Testis (tissue), 3 donors: ENCODE results near the gene NFIB. TPM values are rescaled to one million over a fixed set of nuclear protein-coding genes. Genes with fewer than 3 reads are reported as not detected.

Experiments used
- DNase-seq: peaks from one replicate; pipeline ENCODE4 v3.0.0-alpha.2; 2019
- H3K27ac ChIP-seq, 2 donors: fragments of 200-600 bp; sonication (generic); one replicate each; pipeline ENCODE4 v1.5.1; 2019
- H3K27me3 ChIP-seq: fragments of 200-600 bp; sonication (generic); one replicate; pipeline ENCODE4 v1.5.1; 2019
- H3K36me3 ChIP-seq: fragments of 200-600 bp; sonication (generic); one replicate; pipeline ENCODE4 v1.5.1; 2017; ENCODE audit warnings: low read depth; ENCODE audit errors: missing control alignments
- H3K4me1 ChIP-seq: fragments of 200-600 bp; sonication (generic); one replicate; pipeline ENCODE4 v1.5.1; 2019
- H3K4me3 ChIP-seq, 2 donors: fragments of 200-600 bp; sonication (generic); one replicate each; pipeline ENCODE4 v1.5.1; 2017 to 2019
- H3K9me3 ChIP-seq: fragments of 200-600 bp; sonication (generic); one replicate; pipeline ENCODE4 v1.5.1; 2017
- POLR2A ChIP-seq: fragments of 450-650 bp; IDR thresholded peaks from one replicate; pipeline ENCODE4 v1.6.1; 2017; ENCODE audit warnings: antibody characterized with exemption, mild to moderate bottlenecking, moderate library complexity
- WGBS, 2 donors: methylation state at CpG; one replicate each; pipeline ENCODE4 v1.1.5; 2018; 5-methylcytosine and 5-hydroxymethylcytosine counted together
- intact Hi-C: fragments of 100-400 bp; cut with DNase I; formaldehyde crosslinking; loops from one replicate; pipeline ENCODE4 v1.15.1; 2023; ENCODE audit warnings: low total_unique reads
- polyA plus RNA-seq: library from polyadenylated mRNA; stranded (reverse); fragments of 350-450 nt; fragmentation: Illumina TruSeq; extraction: RNeasy Lipid Tissue Mini Kit (QIAGEN cat#74804); gene quantifications from one replicate; pipeline ENCODE4 v1.2.3, GENCODE V29; 2014; ENCODE audit warnings: low read depth, low replicate concordance; ENCODE audit not compliant: insufficient read depth
- total RNA-seq, 2 donors: library from RNA; depleted of rRNA; stranded (reverse); fragments of >200 nt; gene quantifications; one replicate each; pipeline ENCODE4 v1.2.3, GENCODE V29; 2016
- TF ChIP-seq, protein P1 (sequence below), 3 experiments: fragments of 450-650 bp in 2 of 3; fragments of 200-600 bp in 1 of 3; sonication (generic) in 1 of 3; IDR thresholded peaks; one replicate each; pipeline ENCODE4 v1.5.1; 2016 to 2019; ENCODE audit warnings: antibody characterized with exemption in 3 of 3, mild to moderate bottlenecking in 2 of 3, moderate library complexity in 1 of 3

Gene NFIB
- total and polyA plus RNA-seq, 3 donors from 2014 or later = 8.4 to 34.7 (median 23.1) TPM

DNA sequence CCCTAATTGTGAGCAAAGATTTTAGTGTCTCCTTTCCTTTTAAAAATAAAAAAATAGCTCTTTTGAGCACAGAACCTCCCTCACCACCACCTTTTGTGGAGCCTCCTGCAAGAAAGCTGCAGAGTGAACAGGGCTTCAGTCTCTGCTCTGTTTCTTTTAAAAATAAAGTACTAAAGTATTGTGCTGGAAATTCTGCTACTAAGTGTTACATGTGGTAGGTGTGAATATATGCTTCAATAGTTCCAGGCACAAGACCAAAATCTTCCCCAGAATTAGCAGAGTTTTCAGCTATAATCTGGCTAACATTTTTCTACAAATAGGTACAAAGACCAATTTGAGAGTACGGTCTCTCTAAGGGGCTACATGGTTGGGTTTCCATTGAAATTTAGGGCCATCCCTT lies 40.3 kb upstream of the NFIB start:
- no peak for DNase-seq
- intact Hi-C loops = no loop called here
- H3K27ac ChIP-seq = no peak overlapping the region
- H3K4me3 ChIP-seq = no peak overlapping the region
- no peaks in the 10 kb centered on the region for H3K9me3 ChIP-seq
- no peaks in the 10 kb centered on the region for H3K27me3 ChIP-seq
- 86 to 97% methylated on average over 1 of the region's 1 CpG for WGBS, 2 donors
- no peaks in the 10 kb centered on the region for H3K36me3 ChIP-seq
- no peaks in the 10 kb centered on the region for H3K4me1 ChIP-seq
- TF ChIP-seq, protein P1, sequence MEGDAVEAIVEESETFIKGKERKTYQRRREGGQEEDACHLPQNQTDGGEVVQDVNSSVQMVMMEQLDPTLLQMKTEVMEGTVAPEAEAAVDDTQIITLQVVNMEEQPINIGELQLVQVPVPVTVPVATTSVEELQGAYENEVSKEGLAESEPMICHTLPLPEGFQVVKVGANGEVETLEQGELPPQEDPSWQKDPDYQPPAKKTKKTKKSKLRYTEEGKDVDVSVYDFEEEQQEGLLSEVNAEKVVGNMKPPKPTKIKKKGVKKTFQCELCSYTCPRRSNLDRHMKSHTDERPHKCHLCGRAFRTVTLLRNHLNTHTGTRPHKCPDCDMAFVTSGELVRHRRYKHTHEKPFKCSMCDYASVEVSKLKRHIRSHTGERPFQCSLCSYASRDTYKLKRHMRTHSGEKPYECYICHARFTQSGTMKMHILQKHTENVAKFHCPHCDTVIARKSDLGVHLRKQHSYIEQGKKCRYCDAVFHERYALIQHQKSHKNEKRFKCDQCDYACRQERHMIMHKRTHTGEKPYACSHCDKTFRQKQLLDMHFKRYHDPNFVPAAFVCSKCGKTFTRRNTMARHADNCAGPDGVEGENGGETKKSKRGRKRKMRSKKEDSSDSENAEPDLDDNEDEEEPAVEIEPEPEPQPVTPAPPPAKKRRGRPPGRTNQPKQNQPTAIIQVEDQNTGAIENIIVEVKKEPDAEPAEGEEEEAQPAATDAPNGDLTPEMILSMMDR (IDR thresholded peaks at IDR 0.05) = no peak
- no peak for TF ChIP-seq POLR2A

DNA sequence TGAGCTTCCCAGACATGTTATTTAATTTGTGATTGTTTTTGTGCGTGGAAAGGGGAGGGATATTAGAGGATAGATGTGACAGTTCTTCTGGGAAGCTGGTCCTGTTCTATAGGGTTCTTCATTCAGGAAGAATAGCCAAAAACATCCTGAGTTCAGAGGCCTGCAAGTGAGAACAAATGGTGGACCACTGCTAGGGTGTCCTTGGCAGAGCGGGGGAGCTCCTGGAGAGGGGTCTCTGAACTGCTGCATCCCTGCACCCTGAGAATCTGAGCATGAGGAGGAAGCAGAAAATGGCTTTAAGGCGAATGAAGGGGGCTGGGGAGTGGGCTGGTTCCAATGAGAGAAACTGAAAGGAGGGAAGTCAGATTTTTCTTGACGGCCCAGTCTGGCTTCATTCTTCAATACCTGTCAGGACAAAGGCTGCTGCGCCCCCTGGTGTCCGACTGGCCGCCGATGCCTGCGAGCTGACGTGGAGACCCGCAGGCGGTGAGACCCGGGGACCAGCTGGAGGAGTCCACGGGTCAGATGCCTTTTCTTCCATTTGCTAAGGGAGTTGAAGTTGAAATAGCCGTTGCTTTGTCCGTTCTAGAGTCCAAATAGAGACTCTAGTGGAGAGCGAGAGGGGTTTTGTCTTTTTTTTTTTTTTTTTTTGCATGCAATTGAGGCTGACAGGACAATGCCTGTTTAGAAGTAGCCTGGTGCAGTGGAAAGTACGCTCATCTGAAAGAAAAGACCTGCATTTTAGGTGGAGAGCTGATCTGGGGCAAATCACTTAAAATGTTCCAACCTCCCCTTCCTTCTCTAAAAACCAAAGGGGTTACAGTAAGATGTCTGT lies 39.5 kb upstream of the NFIB start:
- TF ChIP-seq, protein P1 (IDR thresholded peaks at IDR 0.05) = peak; percentile 88 to 89 (median 89)
- no peak for TF ChIP-seq POLR2A
- Histone ChIP-seq H3K9me3 (no peaks in the 10 kb centered on the region), H3K4me3 (no peak overlapping the region), H3K36me3 (no peaks in the 10 kb centered on the region), H3K27me3 (no peaks in the 10 kb centered on the region), H3K27ac (no peak overlapping the region), H3K4me1 (peaks cover 1% of the 10 kb centered on the region)
- DNase-seq = peak; percentile 97
- intact Hi-C loops = no loop called here
- 21 to 22% methylated on average over 18 of the region's 18 CpGs for WGBS, 2 donors

DNA sequence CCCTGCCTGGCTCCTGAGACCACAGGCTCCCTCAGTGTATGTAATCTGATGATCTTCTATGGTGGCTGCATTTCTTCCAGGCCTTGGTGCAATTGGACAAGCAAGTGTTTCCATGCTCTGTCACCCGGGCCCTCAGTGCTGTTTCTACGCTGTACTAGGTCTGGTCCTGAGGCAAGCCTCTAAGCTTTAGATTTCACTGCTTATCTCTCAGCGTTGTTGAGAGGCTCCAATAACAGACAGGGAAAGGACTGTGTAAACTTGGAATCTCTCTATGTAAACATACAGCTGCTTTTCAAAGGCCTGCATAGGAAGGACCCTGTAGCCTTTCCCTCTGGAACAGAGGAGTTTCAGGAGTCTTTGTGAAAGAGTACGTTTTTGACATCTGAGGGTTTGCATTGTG lies 38.6 kb upstream of the NFIB start:
- no peak overlapping the region for H3K27ac ChIP-seq
- no peak overlapping the region for H3K4me3 ChIP-seq
- H3K9me3 ChIP-seq = no peaks in the 10 kb centered on the region
- H3K4me1 ChIP-seq = peaks cover 8% of the 10 kb centered on the region
- H3K36me3 ChIP-seq = no peaks in the 10 kb centered on the region
- TF ChIP-seq, protein P1 (IDR thresholded peaks at IDR 0.05) = no peak
- no peak for TF ChIP-seq POLR2A
- H3K27me3 ChIP-seq = no peaks in the 10 kb centered on the region
- no peak for DNase-seq
- intact Hi-C loops = no loop called here
- 81 to 92% methylated on average over 4 of the region's 4 CpGs for WGBS, 2 donors

DNA sequence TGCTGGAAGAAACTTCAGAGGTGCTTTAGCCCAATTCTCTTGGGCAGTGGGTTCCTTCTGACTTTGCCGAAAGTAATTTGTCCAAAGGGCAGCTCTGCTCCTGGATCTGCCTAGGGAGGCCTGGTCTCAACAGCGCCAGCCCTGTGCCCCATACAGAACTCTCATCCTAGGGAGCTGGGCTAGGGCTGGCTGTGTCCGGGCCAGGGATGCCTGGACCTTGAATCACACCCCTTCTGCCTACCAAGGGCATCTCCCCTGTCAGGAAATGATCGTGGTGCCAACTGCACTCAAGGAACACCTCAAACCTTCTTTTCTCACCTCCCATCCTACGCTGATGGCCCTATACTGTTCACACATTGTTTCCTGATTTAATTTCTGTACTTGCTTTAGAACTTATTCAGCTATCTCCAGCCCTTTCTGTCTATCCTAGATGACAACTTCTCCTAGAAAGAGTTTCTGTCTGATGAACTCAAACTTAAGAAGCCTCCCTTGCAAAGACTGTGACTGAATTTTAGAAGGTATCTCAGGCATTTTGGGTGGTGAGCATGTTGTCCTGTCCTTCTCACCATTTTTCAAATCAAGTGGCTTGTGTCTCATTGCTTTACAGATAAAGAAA lies 37.4 kb upstream of the NFIB start:
- Histone ChIP-seq H3K36me3 (no peaks in the 10 kb centered on the region), H3K27ac (no peak overlapping the region), H3K4me1 (peaks cover 8% of the 10 kb centered on the region), H3K4me3 (no peak overlapping the region), H3K27me3 (no peaks in the 10 kb centered on the region), H3K9me3 (no peaks in the 10 kb centered on the region)
- intact Hi-C loops = no loop called here
- no peak for TF ChIP-seq POLR2A
- TF ChIP-seq, protein P1 (IDR thresholded peaks at IDR 0.05) = no peak
- DNase-seq = no peak
- WGBS, 2 donors = 70 to 71% methylated on average over 5 of the region's 5 CpGs
